Right lung (tissue), 5 donors: ENCODE results near the gene NPW. TPM values are rescaled to one million over a fixed set of nuclear protein-coding genes. Genes with fewer than 3 reads are reported as not detected.
"Not testable (repeated sequence)": the region's sequence is repeated elsewhere in the genome, so short reads cannot be mapped to it uniquely, and the experiment has no call there.

ENCODE experiments used
- DNase-seq, 2 donors: peaks; one replicate each; pipeline ENCODE4 v3.0.0-alpha.2; 2013
- polyA plus RNA-seq, 5 donors: library from polyadenylated mRNA; unstranded; fragments of 120-200 nt; gene quantifications; one replicate each; pipeline versions ENCODE4 v1.2.1 to v1.2.3, GENCODE V29; 2013; ENCODE audit warnings: inconsistent platforms in 1 of 5, low replicate concordance in 1 of 5; ENCODE audit not compliant: insufficient read length in 5 of 5, insufficient read depth in 1 of 5

The NPW gene
- polyA plus RNA-seq, 5 donors = 1.1 to 7.9 (median 2.3) TPM

DNA sequence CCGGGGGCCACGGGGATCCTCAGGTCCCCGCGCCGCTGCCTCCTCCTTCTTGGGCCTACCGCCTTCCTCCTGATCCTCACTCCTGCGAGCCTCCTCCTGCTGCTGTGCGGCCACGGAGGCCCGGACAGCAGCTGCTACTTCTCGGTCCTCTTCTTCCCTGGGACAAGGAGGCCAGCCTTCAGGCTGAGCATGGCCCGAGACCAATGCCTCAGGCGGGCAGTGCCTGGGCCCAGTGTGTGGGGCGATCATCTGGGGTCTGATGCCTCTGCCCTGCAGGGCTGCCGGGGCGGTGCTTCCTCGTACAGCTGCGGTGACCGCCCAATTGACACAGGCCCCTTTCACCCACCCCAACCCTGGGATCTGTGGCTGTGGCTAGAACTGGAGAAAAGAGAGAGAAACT lies 18.6 kb upstream of the NPW start:
- DNase-seq = no peak

DNA sequence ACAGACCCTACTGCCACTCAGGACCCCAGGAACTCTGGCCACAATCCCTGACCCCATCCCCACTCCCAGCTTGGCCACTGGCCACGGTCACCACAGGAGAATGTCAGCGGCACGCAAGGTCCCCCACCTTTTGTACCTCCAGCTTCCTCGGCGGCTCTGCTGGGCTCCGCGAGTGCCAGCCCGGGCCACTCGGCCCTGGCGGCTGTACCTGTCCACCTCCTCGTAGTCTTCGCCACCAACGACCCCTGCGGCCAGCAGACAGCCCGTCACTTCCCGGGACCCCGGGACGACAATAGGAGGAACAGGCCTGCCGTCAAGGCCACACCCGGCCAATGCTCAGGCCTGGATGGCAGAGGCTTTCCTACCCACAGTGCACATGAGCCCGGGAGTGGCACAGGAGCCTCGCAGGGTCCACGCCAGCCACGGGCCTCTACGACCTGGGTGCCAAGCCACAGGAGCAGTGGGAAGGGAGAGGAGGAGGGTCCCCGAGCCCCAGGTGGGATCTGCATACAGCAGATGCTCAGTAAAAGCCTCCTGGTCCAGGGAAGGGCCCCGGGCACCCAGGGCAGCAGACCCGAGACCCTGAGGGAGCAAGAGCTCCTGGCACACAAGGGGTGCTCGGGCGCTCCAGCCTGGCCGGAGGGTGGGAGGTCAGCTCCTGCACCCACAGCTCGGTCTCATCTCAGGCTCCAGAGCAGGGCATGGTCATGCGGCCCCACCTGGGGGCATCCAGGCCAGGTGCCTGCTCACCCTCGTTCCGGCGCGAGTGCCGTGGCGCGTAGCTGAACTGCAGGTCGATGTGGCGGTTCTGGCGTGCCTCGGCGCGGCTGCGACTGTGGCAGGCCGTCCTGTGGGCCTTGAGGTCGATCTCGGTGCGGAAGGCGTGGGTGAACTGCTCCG lies 17.9 kb upstream of the NPW start:
- DNase-seq = no peak

DNA sequence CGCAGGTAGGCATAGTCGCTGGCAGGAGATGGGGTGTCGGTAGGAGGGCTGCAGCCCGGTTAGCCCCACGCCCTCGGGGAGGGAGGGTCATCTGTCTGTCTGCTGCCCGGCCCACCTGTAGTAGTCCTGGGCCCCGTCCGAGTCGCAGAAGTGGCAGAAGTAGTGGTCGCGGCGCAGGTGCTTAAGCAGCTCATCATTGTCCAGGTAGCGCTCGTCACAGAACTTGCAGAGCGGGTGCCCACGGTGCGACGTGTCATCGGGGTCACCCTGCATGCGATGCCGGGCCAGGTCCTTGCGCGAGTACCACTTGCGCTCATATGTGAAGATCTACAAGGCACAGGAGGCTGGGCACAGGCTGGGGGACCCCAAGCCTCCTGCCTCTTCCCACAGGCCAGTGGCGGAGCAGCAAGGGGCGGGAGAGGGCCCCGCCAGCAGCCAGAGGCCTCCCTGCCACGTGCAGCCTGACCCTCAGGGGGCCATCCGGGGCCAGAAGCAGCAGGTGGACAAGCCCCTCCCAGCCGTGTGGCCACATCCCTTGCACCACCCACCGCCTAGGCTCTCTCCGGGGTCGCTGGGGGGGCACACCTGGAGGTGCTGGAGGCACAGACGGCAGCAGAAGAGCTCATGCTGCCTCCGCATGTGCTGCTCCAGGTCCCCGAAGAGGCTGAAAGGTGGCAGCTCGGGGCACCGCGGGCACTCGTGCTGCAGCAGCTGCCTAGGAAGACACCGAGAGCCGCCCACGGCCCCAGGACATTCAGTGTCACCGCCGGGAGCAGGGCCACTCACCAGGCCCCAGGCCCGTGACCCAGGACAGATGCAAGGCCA lies 17.0 kb upstream of the NPW start:
- DNase-seq = no peak

DNA sequence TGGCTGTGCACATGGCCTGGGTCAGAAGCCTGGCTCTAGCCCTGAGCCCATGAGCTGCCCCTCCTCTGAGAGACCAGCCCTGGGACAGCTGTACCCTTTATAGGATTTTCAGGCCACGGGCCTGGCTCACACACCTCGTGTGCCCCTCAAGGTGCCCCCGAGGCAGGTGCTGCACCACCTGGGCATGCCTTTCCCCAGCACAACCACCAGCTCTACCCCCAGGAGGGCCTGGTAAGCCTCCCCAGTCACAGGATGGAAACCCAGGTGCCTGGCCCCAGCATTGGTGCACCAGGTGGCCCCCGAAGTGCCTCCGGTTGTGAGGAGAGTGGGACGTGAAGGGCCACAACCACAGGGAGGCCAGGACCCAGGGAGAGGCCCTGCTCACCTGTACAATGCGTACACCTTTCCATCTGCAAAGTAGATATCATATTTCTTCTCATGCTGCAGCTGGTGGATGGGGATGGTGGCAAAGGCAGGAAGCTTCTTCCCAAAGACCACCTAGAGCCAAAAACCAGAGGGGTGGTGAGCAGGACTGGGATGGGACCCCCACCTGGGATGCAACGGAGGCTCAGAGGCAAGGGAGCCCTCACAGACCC lies 16.3 kb upstream of the NPW start:
- no peak for DNase-seq

- DNase-seq = peak; percentile 75 to 77
These were observed 15.6 kb upstream of the NPW start for GRCh38 chr16:2003827-2004641.

DNA sequence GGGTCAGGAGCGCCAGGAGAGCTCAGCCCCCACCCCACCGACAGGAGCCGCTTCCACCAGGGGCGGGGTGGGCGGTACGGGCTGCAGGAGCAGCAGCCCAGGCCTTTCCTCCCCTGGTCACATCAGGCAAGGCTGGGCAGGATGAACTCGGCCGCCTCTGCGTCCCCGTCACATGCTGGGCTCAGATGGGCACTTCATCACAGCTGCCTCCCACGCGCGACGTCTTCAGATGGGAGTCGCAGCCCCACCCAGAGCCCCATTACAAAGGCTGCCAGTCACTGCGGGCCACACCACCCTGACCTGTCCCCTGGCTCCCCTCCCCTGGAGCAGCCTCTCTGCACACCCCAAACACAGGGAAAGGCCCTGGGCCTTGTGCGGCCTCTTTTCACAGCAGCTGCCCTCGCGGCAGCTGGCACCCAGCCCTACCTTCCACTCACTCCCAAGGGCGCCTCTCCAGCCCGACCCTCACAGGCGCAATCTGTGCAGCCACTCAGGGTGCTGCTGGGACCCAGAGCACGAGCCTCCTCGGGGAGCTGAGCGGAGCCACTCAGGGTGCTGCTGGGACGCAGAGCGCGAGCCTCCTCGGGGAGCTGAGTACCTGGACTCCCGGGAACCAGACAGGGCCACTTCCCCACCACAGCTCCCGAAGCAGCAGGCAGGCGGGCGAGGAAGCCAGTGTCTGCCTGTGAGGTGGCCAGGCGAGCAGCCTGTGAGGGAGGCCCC lies 14.6 kb upstream of the NPW start:
- no peak for DNase-seq

- no peak for DNase-seq
These were observed 13.9 kb upstream of the NPW start for GRCh38 chr16:2005646-2006045.

DNA sequence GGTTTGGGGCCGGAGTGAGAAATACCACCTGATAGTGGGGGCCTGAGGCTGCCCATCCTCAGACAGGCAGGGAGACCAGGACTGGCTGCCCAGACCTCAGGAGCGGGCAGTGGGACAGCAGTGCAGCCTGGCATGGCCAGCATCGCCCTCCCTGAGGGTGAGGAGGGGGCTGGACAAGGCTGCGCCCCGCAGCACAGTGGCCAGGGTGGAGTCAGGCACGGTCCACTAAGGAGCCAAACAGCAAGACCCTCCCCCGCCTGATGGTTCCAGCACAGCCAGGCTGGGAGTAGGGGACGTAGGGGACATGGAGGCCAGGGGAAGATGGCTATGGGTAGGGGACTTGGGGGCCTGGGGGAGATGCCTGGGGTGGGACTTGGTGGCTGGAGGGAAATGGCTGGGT lies 13.3 kb upstream of the NPW start:
- DNase-seq = no peak

GRCh38 chr16:2007081-2007836 lies 12.3 kb upstream of the NPW start:
- no peak for DNase-seq

- DNase-seq = no peak
These were observed 11.5 kb upstream of the NPW start for GRCh38 chr16:2008009-2008526.

DNA sequence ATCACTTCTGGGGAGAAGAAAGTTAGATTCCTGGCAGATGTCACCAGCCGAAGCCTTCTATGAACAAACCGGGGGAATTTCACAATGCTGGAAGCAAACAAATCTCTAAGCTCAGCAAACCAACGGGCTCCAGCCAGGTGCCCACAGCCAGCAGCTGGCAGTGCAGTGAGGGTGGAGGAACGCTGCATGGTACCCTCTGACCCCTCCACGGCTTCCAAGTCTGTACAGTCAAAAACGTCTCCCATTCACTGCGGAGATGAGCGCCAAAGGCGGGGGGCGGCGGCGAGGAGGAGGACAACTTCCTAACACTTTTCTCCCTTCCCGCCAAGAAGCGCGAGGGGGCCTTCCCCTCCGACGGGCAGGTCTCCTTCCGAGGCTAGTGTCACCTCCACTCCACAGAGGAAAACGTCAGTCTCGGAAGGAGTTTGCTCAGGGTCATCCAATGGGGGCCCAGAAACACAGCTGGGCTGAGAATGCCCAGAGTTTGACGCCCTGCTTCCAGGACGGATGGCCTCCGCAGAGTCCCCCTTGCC lies 10.9 kb upstream of the NPW start:
- DNase-seq = no peak

DNA sequence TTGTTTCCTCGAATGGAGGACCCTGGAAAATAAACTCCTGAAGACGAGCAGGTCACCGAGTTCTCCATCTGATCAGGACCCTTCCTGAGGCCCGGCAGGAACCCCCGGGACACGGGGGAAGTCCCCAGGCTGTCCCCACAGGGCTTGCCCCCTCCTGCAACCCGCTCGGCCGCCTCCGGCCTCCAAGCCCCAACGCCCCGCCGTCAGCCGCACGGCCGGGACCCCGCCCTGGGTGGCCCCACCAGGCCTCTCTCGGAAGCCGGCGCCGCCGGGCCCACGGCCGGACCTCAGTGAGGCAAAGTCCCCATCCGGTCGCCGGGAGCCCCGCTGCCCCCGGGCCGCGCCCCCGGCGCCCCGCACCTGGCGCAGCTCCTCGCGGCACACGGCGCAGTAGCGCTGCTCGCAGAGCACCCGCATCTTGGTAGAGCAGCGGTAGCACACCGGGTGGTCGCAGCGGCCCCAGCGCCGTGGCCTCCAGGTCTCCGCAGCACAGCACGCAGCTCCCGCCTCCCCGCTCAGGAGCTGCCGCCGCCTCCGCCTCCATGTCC lies 10.3 kb upstream of the NPW start:
- DNase-seq = no peak

DNA sequence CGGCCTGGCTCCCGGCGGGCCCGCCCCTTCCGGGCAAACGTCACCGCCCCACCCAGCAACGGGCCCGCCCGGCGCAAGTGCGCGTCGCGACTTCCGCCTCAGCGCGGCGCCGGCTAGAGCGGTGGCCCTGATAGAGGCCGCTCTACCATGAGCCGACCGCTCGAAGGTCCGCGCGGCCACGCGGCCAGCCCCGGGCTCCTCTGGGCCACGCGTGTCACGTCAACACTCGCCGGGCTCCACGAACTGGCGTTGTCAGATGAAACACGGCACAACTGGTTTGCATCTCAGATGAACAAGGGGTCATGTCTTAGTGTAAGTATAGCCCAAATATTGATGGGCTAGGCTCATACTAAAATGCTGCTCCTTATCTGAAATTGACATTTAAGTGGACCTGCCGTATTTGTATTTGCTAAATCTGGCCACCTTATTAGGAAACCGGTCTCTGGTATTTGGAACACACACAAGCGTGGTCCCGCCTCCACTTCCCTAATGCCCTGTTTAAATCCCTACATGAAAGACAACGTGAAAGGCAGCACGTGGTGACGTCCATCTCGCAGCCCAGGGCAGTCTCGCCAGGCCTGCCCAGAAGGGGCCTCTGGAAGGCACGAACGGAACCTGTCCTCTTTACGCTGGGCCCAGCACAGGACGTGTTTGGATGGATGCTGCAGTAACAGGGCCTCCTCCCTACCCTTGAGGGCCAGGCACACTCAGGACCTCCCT lies 9.6 kb upstream of the NPW start, which contains the start of gene ZNF598:
Gene ZNF598, minus strand, starts transcription at position 31 of the 720 bp plus-strand sequence.
- DNase-seq = peak; percentile 84 to 86

DNA sequence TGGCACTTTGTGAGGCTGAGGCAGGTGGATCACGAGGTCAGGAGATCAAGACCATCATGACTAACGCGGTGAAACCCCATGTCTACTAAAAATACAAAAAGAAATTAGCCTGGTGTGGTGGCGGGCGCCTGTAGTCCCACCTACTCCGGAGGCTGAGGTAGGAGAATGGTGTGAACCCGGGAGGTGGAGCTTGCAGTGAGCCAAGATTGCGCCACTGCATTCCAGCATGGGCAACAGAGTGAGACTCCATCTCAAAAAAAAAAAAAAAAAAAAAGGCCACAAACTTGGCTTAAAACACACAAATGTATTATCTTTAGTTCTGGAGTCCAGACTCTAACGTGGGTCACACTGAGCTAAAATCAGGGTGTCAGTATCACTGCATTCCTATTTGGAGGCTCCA lies 7.9 kb upstream of the NPW start:
- DNase-seq = not testable (repeated sequence)

DNA sequence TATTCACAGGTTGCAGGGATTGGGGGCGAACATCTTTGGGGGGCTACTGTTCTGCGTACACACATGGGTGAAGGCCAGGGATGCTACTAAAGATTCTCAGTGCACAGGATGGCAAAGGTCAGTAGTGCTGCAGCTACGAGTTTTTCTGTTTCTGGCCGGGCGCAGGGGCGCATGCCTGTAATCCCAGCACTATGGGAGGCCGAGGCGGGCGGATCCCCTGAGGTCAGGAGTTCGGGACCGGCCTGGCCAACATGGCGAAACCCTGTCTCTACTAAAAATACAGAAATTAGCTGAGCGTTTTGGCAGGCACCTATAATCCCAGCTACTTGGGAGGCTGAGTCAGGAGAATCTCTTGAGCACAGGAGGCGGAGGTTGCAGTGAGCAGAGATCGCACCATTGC lies 6.1 kb upstream of the NPW start:
- no peak for DNase-seq

- no peak for DNase-seq
These were observed 4.3 kb upstream of the NPW start for GRCh38 chr16:2015117-2015946.

GRCh38 chr16:2015947-2016208 lies 3.7 kb upstream of the NPW start:
- no peak for DNase-seq

DNA sequence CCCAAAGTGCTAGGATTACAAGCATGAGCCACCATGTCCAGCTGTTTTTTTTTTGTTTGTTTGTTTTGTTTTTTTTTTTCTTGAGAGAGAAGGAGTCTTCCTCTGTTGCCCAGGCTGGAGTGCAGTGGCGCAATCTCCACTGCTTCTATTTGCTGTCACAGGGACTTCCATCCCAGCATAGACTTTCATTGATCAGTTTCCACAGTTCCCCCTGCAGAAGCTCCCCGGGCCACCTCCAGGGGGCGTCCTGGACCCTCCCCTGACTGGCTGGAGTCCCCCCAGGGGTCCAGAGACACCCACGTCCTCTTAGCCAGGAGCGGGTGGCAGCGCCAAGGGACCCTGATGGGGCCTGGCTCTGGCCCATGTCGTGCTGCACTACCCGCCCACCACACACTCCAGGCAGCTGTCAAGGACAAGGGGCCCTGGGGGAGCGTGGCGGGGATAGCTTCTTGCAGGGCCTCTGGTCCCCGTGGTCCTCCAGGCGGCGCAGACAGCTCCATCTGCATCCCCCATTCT lies 3.1 kb upstream of the NPW start:
- DNase-seq = no peak
